NT2/D1 (cell line): Measurements from ENCODE around the gene NUTM2B.
"Not testable (repeated sequence)": the region's sequence is repeated elsewhere in the genome, so short reads cannot be mapped to it uniquely, and the experiment has no call there.

ENCODE experiments used
- SUZ12 ChIP-seq: IDR thresholded peaks from 2 replicates; pipeline ENCODE4 v1.6.1; 2011; ENCODE audit not compliant: insufficient read length, insufficient read depth; ENCODE audit errors: extremely low read depth
- YY1 ChIP-seq: IDR thresholded peaks from 2 replicates; pipeline ENCODE4 v1.6.1; 2011; ENCODE audit not compliant: insufficient read length, insufficient read depth
- ZNF274 ChIP-seq: IDR thresholded peaks from 2 replicates; pipeline ENCODE4 v1.6.1; 2011; ENCODE audit warnings: mild to moderate bottlenecking, low read depth, low read length

GRCh38 chr10:79714976-79715375, 11.9 kb downstream of the NUTM2B start:
- not testable (repeated sequence) for TF ChIP-seq ZNF274, YY1, SUZ12
